GM19238 (cell line): ENCODE data around the gene HEYL.

Source experiments
- DNase-seq: peaks from one replicate; pipeline ENCODE4 v3.0.0; 2011; ENCODE audit warnings: low spot score; ENCODE audit not compliant: insufficient read length

The HEYL gene

GRCh38 chr1:39666772-39667171 is 27.3 kb upstream of the HEYL start:
- DNase-seq, result peak; percentile 61

DNA sequence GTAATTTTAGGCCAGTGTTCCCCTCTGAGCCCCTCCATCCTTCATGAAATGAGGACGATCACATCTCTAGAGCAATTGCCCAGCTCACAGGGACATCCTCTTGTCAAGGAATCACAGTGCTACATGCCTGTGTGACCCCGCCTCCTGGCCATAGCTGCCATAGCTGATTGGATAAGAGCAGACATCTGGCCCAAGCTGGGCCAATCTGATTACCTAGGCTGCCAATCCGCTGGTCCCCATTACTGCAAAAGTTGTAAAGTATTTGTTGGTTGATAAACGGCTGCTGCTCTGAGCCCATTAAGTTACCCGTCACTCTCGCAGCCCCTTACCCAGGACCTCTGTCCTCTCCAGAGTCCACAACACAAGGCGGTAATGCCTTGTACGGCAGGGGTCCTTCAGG is 24.1 kb upstream of the HEYL start:
- DNase-seq, result no peak

DNA sequence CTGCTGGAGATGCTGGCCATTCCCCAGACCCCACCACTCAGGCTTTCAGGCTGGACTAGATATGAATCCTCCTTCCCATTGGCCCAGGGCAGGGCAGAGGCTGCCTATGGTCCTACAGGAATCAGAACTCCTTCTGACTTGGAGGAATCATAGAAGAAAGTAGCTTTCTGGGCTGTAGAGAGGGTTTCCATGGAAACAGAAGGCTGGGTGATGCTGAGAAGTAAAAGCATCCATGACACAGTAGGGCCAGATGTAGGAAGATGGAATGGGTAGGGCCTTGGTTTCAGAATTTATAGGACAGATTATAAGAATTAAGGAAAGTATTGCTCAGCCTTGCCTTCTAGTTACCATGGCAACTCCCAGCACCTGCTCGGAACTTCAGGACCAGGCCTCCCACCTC is 23.4 kb upstream of the HEYL start:
- DNase-seq, result no peak

DNA sequence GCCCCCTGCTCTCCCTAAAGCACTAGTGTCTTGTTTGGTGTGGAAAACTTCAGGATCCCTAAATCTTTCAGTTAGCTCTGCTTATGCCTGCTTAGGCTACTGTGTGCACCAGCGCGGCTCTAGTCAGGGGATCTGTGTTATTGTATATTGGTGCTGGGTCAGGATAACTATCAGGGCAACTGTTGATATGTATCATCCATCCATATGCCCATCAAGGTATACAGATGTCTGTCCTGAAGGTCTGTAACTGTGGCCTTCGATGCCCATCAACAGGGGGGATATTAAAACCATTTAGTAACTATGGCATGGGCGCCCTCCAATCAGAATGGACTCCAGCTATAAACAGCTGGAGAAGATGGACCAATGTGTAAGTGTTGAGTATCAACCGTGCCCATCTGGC is 20.1 kb upstream of the HEYL start:
- DNase-seq, result no peak

- no peak for DNase-seq
Measured at GRCh38 chr1:39659110-39659509, 19.7 kb upstream of the HEYL start.

DNA sequence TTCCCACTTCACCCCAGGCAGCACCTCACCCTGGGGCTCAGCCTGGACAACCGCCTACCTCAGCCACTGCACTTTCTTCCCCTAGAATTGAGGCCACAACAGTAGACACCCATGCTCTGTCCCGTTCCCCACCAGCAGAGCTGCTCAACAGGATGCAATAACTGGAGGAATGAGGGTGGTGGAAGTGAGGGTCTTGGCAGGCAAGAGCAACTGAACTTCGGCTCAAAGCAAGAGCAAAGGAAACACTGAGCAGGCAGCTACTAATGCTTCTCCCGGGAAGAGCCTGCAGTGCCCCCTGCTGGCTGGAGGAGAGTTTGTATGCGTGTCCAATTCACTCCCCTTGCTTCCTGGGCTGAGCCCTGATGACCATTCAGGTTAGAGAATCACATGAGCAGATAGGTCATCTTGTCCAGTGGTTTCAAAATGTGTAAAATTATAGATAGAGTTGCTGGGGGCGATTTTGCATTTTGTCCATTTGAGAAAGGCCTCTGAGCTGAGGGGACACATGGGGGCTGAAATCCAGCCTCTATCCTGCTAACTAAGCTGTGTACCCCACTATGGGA is 18.6 kb upstream of the HEYL start:
- peak; percentile 46 for DNase-seq

GRCh38 chr1:39657402-39657801 is 18.0 kb upstream of the HEYL start:
- no peak for DNase-seq

- DNase-seq, result no peak
Measured at GRCh38 chr1:39656391-39656790, 16.9 kb upstream of the HEYL start.

GRCh38 chr1:39655578-39656268 is 16.3 kb upstream of the HEYL start:
- DNase-seq, result no peak

DNA sequence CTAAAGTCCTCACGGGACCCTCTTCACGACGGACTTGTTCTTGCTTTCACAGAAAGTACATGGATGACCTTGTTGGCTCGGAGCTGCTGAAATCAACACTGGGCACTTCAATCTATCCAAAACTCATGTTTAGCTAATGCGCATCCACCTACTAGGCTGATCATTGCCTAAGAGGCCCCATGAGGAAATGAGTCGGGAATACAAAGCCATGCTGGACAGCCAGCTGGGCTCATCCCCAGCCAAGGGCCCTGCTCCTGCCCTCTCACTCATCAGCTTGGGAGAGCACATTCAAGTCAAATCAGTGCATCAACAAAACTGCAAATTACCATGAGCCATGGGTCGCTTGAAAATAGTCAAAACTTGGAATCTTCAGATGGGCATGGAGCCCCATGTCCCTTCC is 14.8 kb upstream of the HEYL start:
- no peak for DNase-seq

DNA sequence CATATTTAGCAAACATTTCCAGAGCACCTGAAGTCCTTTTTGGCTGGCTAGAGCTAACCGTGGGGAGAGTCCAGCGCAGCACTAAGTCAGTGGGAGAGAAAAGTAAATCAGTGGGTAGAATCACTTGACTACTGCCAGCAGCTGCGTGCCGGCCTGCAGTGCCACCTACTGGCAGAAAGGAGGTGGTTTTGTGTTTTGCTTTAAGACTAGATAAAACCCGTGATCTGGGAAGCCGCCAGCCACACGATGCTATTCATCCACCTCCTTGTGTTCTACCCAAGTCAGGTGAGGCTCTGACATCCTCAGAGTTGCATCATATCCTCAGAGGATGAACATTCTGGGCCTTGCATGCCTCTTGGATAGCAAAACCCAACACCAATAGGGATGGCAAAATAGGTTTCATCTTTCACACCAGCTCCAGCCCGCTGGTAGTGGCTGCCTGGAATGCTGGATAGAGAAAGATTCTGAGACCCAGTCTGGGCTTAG is 14.1 kb upstream of the HEYL start:
- DNase-seq, result peak; percentile 53

DNA sequence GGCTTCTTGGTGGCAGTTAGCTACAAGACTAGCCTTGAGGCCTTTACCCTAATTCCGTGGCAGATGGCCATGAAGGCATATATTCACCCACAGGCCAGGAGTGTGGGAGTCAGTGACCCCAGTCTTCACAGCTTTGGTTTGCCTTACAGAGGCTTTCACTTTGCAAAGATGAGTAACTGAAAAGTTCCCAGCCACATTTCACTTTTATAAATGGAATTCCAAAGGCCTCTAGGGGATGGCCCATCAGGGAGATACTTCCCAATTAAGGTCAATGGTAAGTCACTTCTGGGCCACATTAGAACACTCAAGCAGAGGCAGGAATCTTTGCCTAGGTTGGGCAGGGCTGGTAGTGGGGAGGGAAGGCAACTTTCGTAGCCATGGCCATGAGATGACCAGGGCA is 13.1 kb upstream of the HEYL start:
- DNase-seq, result no peak

DNA sequence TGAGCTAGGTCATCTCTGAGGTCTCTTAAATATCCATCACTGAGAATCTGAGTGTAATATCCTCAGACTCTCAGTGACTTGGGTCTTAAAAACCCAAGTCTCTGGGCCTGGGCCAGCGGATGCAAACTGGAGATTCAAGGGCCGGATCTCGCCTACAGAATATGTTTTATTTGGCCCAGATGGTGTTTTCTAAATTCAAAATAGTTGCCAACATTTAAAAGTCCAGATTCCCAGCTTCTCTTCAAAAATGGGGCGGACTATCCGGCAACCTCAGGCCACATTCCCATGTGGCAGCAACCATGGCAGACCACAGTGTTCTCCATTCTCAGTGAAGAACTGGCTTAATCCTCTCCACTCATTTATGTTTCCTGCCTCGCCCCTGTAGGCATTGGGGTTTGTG is 12.7 kb upstream of the HEYL start:
- no peak for DNase-seq

DNA sequence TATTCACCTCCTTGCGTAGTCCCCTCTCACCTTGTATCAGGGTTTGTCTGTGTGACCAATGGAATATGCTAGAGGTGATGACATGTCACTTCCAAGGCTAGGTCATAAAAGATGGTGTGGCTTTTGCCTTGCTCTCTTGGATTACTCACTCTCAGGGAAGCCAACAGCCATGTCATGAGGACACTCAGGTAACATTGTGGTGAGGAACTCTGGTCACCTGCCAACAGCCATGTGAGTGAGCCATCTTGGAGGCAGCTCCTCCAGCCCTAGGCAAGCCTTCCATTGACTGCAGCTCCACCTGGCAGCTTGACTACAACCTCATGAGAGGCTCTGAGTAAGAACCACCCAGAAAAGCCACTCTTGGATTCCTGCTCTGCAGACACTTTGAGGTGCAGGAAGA is 11.0 kb upstream of the HEYL start:
- DNase-seq, result no peak

GRCh38 chr1:39649636-39650185 is 10.3 kb upstream of the HEYL start:
- DNase-seq, result no peak

DNA sequence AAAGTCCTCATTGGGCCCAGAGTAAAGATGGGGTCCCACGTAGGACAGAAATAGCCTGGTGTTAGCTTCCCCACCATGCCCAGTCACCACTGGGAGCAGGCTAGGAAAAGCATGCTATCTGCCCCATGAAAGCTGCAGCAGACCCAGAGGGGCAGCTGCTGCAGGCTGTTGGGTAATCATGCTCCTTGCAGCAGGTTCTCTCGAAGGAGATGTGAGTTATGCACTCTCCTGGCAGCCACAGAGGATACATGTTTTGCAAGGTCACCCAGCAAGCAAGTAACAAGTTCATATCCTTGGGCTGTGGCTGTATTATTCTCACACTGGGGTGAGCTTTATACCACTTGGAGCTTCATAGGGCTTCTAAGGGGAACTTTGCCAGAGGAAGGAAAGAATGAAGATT is 9.1 kb upstream of the HEYL start:
- DNase-seq, result no peak

- no peak for DNase-seq
Measured at GRCh38 chr1:39647247-39647646, 7.8 kb upstream of the HEYL start.

DNA sequence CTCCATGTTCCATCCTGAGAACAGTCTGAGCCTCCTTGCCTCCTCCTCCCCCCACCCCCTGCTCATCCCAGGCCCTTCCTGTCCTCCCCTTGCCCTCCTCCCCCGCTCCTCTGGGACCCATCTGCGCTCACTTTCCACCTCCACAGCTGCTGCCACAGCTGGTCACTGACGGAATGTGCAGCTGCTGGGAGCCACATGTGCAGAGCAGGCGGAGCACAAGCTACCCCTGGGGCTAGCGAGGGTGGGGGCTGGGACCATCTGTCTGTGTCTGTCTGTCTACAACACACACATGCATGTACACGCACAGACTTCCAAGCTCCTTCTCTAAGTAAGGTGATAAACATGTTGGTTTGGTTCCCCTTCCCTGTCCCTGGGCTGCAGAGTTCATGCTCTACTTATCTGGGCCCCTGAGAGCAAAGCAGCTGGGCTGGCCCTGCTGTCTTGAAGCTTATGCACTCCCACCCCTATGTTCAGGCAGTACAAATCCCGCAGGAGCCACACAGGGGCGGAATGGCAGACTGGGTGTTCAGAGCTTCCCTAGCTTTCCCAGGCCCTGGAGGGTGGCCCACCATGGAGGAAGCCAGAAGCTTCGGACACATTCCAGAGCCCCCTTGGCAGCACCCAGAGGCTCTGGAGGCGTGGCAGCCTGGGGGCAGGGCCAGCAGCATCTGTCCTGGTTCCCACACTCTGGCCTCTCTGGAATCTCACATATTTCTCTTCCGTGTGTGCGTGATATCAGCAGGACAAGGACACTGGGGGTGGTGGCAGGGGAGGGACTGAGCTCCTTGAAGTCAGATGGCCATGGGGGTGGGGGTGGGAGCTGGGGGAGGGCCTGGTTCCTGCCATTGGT is 7.0 kb upstream of the HEYL start:
- DNase-seq, result no peak

DNA sequence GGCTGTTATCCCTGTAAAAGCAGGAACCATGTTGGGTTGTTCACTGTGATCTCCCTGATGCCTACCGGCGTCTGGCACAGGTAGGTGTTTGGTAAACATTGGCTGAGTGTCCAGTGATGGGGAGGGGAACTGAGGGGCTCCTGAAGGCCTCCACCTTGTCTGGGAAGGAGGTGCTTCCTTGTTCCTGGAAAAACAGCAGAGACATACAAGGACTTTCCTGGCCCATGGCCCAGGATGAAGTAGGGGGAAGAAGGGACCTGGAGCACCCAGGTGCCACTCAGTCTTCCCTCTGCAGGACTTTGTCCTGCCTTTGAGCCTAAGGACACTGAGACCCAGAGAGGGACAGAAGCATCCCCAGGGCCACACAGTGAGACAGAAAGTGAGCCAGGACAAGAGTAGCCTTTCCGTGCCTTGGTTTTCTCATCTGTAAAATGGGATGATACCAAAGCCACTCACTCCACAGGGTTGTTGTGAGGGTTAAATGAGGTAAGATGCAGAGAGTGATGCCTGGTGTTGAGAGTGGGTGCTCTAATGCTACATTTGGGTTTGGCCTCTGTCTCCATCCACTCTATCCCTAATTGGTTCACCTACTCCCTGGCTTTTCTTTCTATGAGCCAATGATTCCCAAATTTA is 6.1 kb upstream of the HEYL start:
- no peak for DNase-seq

- DNase-seq, result no peak
Measured at GRCh38 chr1:39643705-39644104, 4.3 kb upstream of the HEYL start.

DNA sequence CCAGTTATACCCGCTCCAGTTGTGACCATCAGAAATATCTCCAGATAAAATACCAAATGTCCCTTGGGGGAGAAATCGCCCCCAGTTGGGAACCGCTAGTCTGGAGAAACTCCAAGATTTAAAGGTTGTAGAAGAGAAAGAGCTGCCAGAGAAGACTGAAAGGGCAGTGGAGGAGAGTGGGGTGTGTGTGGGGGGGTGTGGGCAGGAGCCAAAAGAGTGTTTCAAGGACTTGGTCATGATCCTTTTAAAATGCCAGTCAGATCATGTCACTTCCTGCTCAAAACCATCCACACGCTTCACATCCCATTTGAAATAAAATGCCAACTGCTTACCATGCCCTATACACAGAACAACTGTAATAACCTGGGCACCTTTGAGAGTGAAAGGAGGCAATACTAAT is 3.4 kb upstream of the HEYL start:
- DNase-seq, result no peak

GRCh38 chr1:39640861-39641260 is 1.4 kb upstream of the HEYL start:
- DNase-seq, result no peak
